Fibroblast of lung (primary cell): ENCODE data around the gene OBSCN. TPM values are rescaled to one million over a fixed set of nuclear protein-coding genes. Genes with fewer than 3 reads are reported as not detected.

Experiments used
- DNase-seq, 2 donors: peaks; one replicate each; pipeline versions ENCODE4 v3.0.0 to v3.0.0-alpha.2; 2010; ENCODE audit warnings: low read depth in 2 of 2
- H2AFZ ChIP-seq: 2 replicates; pipeline ENCODE4 v1.5.1; 2012; ENCODE audit warnings: low read length, control low read depth, inconsistent platforms
- H3K27ac ChIP-seq: 2 replicates; pipeline ENCODE4 v1.5.1; 2011; ENCODE audit warnings: low read length, control low read depth; ENCODE audit not compliant: insufficient read depth
- H3K27me3 ChIP-seq: 2 replicates; pipeline ENCODE4 v1.5.1; 2011; ENCODE audit warnings: mild to moderate bottlenecking, low read length; ENCODE audit not compliant: control insufficient read depth, insufficient read depth
- H3K36me3 ChIP-seq: 2 replicates; pipeline ENCODE4 v1.5.1; 2011; ENCODE audit warnings: low read length; ENCODE audit not compliant: control insufficient read depth, insufficient read depth
- H3K4me1 ChIP-seq: 2 replicates; pipeline ENCODE4 v1.5.1; 2011; ENCODE audit warnings: low read length; ENCODE audit not compliant: control insufficient read depth, insufficient read depth; ENCODE audit errors: extremely low read depth
- H3K4me2 ChIP-seq: 2 replicates; pipeline ENCODE4 v1.5.1; 2011; ENCODE audit warnings: low read length, control low read depth; ENCODE audit not compliant: insufficient read depth; ENCODE audit errors: extremely low read depth
- H3K4me3 ChIP-seq, 4 experiments: fragments of 200-600 bp in 1 of 4; sonication (generic) in 1 of 4; replicated peaks in 1 of 4; 2 replicates each; pipeline ENCODE4 v1.5.1; 2011 to 2016; ENCODE audit warnings: low read length in 4 of 4, low read depth in 3 of 4, mild to moderate bottlenecking in 3 of 4, control low read depth in 2 of 4, inconsistent platforms in 1 of 4, mixed read lengths in 1 of 4; ENCODE audit not compliant: insufficient read depth in 1 of 4; ENCODE audit errors: control extremely low read depth in 1 of 4
- H3K79me2 ChIP-seq: 2 replicates; pipeline ENCODE4 v1.5.1; 2012; ENCODE audit warnings: mild to moderate bottlenecking, low read length, inconsistent platforms; ENCODE audit not compliant: control insufficient read depth, insufficient read depth
- H3K9ac ChIP-seq: 2 replicates; pipeline ENCODE4 v1.5.1; 2011; ENCODE audit warnings: mild to moderate bottlenecking, low read length, control low read depth; ENCODE audit not compliant: insufficient read depth
- H3K9me3 ChIP-seq: 2 replicates; pipeline ENCODE4 v1.5.1; 2012; ENCODE audit warnings: low read depth, low read length; ENCODE audit not compliant: control insufficient read depth, insufficient read depth
- H4K20me1 ChIP-seq: 2 replicates; pipeline ENCODE4 v1.5.1; 2011; ENCODE audit warnings: low read length; ENCODE audit not compliant: control insufficient read depth, insufficient read depth; ENCODE audit errors: extremely low read depth
- CTCF ChIP-seq, 2 donors: IDR thresholded peaks in 1 of 2; conservative IDR thresholded peaks in 1 of 2; 1 replicate in 1 of 2; 2 replicates in 1 of 2; pipeline ENCODE4 v1.5.1; 2011 to 2012; ENCODE audit warnings: low read length in 2 of 2, control low read depth in 1 of 2, inconsistent platforms in 1 of 2, low read depth in 1 of 2, mild to moderate bottlenecking in 1 of 2
- EZH2 ChIP-seq: IDR thresholded peaks from 2 replicates; pipeline ENCODE4 v1.5.1; 2012; ENCODE audit warnings: low read length, control low read depth, mild to moderate bottlenecking; ENCODE audit errors: missing control alignments
- polyA plus RNA-seq, 2 donors: library from polyadenylated mRNA; depleted of rRNA in 1 of 2; stranded (reverse) in 1 of 2; unstranded in 1 of 2; fragments of >200 nt; gene quantifications; 2 replicates each; pipeline ENCODE4 v1.2.1, GENCODE V29; 2011 to 2012; ENCODE audit warnings: missing spikeins in 1 of 2
- total RNA-seq: library from RNA; depleted of rRNA; stranded (reverse); fragments of >200 nt; gene quantifications from 2 replicates; pipeline ENCODE4 v1.2.1, GENCODE V29; 2014

Gene OBSCN
- total and polyA plus RNA-seq, 2 donors (not counting 1 experiment from before 2014, with no cell fraction given): 0.87 to 16.8 TPM

GRCh38 chr1:228404107-228404720, 196.4 kb downstream of the OBSCN start:
- no peak for DNase-seq
- peaks cover 9% of the 10 kb centered on the region for H3K4me1 ChIP-seq
- no peaks in the 10 kb centered on the region for H3K9me3 ChIP-seq
- H3K27me3 ChIP-seq: no peaks in the 10 kb centered on the region
- no peak for TF ChIP-seq EZH2
- TF ChIP-seq CTCF (conservative IDR thresholded peaks at IDR 0.05 in 1 of 2, IDR thresholded peaks at IDR 0.05 in 1 of 2; ENCODE audit: low read depth in 1 of 2, low read length in 2 of 2): no peak
- H3K27ac ChIP-seq: no peak overlapping the region
- H3K4me2 ChIP-seq: peak overlapping the region; percentile 93
- no peak overlapping the region for H3K9ac ChIP-seq
- H3K79me2 ChIP-seq: peaks cover 71% of the 10 kb centered on the region
- H4K20me1 ChIP-seq: no peaks in the 10 kb centered on the region
- H2AFZ ChIP-seq: no peak overlapping the region
- peak overlapping the region in 3 of 4 experiments; percentile 31 to 89 (median 86) for H3K4me3 ChIP-seq
- peaks cover 6% of the 10 kb centered on the region for H3K36me3 ChIP-seq

- Histone ChIP-seq H3K36me3 (peaks cover 9% of the 10 kb centered on the region), H3K4me1 (peaks cover 9% of the 10 kb centered on the region), H4K20me1 (no peaks in the 10 kb centered on the region), H3K4me2 (peak overlapping the region; percentile 93), H3K27me3 (no peaks in the 10 kb centered on the region), H3K27ac (peak overlapping the region; percentile 78), H2AFZ (no peak overlapping the region), H3K9me3 (no peaks in the 10 kb centered on the region), H3K79me2 (peaks cover 67% of the 10 kb centered on the region), H3K4me3 (peak overlapping the region; percentile 76 to 89 (median 87)), H3K9ac (peak overlapping the region; percentile 80)
- TF ChIP-seq EZH2: no peak
- TF ChIP-seq CTCF (conservative IDR thresholded peaks at IDR 0.05 in 1 of 2, IDR thresholded peaks at IDR 0.05 in 1 of 2; ENCODE audit: low read depth in 1 of 2, low read length in 2 of 2): no peak
- DNase-seq: peak in 1 of 2 donors; percentile 30
These were observed 197.5 kb downstream of the OBSCN start for GRCh38 chr1:228405200-228405978.

DNA sequence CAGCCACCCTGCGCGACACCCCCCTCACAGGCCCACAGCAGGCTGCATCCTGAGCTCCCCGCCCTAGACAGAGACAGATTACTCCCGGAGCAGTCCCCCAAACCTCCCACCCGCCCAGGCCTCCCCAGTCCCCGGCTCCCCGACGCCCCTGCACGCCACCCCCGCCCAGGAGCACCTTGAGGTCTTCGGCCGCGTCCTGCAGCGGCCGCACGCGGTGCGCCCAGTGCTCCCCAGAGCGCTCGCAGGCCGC, 198.1 kb downstream of the OBSCN start:
- peak in 1 of 2 donors; percentile 40 for DNase-seq
- Histone ChIP-seq H3K4me3 (peak overlapping the region; percentile 76 to 89 (median 87)), H3K9ac (peak overlapping the region; percentile 80), H3K4me1 (peaks cover 9% of the 10 kb centered on the region), H3K27me3 (no peaks in the 10 kb centered on the region), H3K36me3 (peaks cover 11% of the 10 kb centered on the region), H3K9me3 (no peaks in the 10 kb centered on the region), H3K4me2 (peak overlapping the region; percentile 93), H2AFZ (no peak overlapping the region), H3K79me2 (peaks cover 63% of the 10 kb centered on the region), H3K27ac (peak overlapping the region; percentile 78), H4K20me1 (no peaks in the 10 kb centered on the region)
- TF ChIP-seq CTCF (conservative IDR thresholded peaks at IDR 0.05 in 1 of 2, IDR thresholded peaks at IDR 0.05 in 1 of 2; ENCODE audit: low read depth in 1 of 2, low read length in 2 of 2): no peak
- no peak for TF ChIP-seq EZH2
